Skeletal muscle tissue (tissue), 4 donors: ENCODE measurements around the gene HEMGN. TPM values are rescaled to one million over a fixed set of nuclear protein-coding genes. Genes with fewer than 3 reads are reported as not detected.
"Not testable (repeated sequence)": the region's sequence is repeated elsewhere in the genome, so short reads cannot be mapped to it uniquely, and the experiment has no call there.

Experiments used
- H3K27ac ChIP-seq: one replicate; pipeline ENCODE4 v1.7.0; 2013; ENCODE audit warnings: mild to moderate bottlenecking, low read depth, low read length, inconsistent platforms
- H3K27me3 ChIP-seq, 3 donors: one replicate each; pipeline ENCODE4 v1.7.0; 2013; ENCODE audit warnings: low read length in 3 of 3; ENCODE audit not compliant: control insufficient read depth in 3 of 3, insufficient read depth in 3 of 3
- H3K36me3 ChIP-seq, 3 donors: one replicate each; pipeline ENCODE4 v1.7.0; 2013; ENCODE audit warnings: low read length in 3 of 3; ENCODE audit not compliant: control insufficient read depth in 3 of 3, insufficient read depth in 3 of 3
- H3K4me1 ChIP-seq, 3 donors: one replicate each; pipeline ENCODE4 v1.7.0; 2013; ENCODE audit warnings: low read length in 3 of 3, mild to moderate bottlenecking in 3 of 3; ENCODE audit not compliant: control insufficient read depth in 3 of 3, insufficient read depth in 3 of 3
- H3K4me3 ChIP-seq, 3 donors: one replicate each; pipeline ENCODE4 v1.7.0; 2013; ENCODE audit warnings: low read length in 3 of 3
- H3K9ac ChIP-seq, 3 donors: one replicate each; pipeline ENCODE4 v1.7.0; 2013; ENCODE audit warnings: low read length in 3 of 3, mild to moderate bottlenecking in 3 of 3, moderate library complexity in 2 of 3, low read depth in 1 of 3
- H3K9me3 ChIP-seq, 3 donors: one replicate each; pipeline ENCODE4 v1.7.0; 2013; ENCODE audit warnings: low read length in 3 of 3; ENCODE audit not compliant: control insufficient read depth in 3 of 3
- total RNA-seq: library from RNA; depleted of rRNA; stranded (reverse); fragments of >200 nt; gene quantifications from one replicate; pipeline ENCODE4 v1.2.3, GENCODE V29; 2014
- donor health status: Osteomylitis.

The HEMGN gene
- total RNA-seq, 1 donor from 2014 or later: 7.3 TPM

DNA sequence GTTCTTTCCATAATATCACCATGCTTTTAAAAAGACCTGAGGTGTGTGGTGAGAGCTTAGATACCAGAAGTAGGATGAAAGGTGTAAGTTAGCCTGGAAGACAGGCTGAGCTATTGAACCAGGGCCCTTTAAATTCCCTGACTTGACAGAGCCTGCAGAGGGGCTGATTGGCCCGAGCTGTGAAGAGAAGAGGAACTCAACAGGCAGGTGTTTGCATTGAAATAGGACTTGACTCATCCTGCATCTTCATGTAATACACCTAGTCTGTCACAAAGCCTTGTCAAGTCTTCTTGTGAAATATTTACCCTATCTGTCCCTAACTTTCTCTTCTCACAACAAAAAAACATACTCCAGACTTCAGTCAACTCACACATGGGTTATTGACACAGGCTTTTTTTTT is 28.5 kb upstream of the HEMGN start:
- peaks cover 0 to 9% (median 6%) of the 10 kb centered on the region in 3 donors for H3K4me1 ChIP-seq
- no peak overlapping the region for H3K27ac ChIP-seq
- no peaks in the 10 kb centered on the region for H3K9me3 ChIP-seq
- H3K27me3 ChIP-seq: peaks cover 0 to 3% (median 0%) of the 10 kb centered on the region in 3 donors
- H3K36me3 ChIP-seq: no peaks in the 10 kb centered on the region
- no peak overlapping the region for H3K4me3 ChIP-seq
- H3K9ac ChIP-seq: no peak overlapping the region

DNA sequence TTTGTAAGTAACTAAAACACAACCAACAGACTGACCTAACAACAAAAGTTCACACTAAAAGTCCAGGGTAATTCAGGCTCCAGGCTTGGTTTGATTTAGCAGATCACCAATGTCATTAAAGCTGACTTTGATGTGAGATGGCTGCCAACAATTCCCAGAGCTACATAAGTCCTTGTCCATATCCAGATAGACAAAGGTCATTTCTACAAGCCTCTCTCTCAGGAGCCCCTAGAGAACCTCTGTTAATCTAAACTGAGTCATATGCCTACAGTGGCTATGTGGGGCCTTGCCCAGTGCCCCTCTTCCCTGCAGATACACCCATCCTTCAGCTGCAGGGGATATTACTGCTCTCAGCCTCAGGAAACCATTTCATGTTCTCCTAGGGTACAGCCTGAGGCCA is 26.9 kb upstream of the HEMGN start:
- H3K27ac ChIP-seq: no peak overlapping the region
- H3K36me3 ChIP-seq: no peaks in the 10 kb centered on the region
- peaks cover 0 to 3% (median 0%) of the 10 kb centered on the region in 3 donors for H3K27me3 ChIP-seq
- no peak overlapping the region for H3K4me3 ChIP-seq
- H3K9ac ChIP-seq: no peak overlapping the region
- peaks cover 0 to 9% (median 6%) of the 10 kb centered on the region in 3 donors for H3K4me1 ChIP-seq
- H3K9me3 ChIP-seq: no peaks in the 10 kb centered on the region

DNA sequence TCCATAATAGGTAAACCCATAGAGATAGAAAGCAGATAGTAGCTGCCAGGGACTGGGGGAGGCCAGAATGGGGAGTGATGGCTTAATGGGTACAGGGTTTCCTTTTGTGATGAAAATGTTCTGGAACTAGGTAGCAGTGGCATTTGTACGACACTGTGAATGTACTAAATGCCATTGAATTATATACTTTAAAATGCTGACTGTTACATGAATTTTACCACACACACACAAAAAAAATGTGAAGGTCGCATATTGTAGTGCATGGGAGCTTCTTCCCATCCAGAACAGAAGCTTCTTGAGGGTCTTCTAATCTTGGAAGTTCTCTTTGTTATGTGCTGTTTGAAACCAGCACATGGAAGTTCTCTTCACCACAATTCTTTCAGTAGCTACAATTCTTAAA is 25.3 kb upstream of the HEMGN start:
- Histone ChIP-seq H3K27me3 (peaks cover 0 to 3% (median 0%) of the 10 kb centered on the region in 3 donors), H3K36me3 (no peaks in the 10 kb centered on the region), H3K4me3 (no peak overlapping the region), H3K27ac (no peak overlapping the region), H3K4me1 (peaks cover 0 to 9% (median 6%) of the 10 kb centered on the region in 3 donors), H3K9ac (no peak overlapping the region), H3K9me3 (no peaks in the 10 kb centered on the region)

DNA sequence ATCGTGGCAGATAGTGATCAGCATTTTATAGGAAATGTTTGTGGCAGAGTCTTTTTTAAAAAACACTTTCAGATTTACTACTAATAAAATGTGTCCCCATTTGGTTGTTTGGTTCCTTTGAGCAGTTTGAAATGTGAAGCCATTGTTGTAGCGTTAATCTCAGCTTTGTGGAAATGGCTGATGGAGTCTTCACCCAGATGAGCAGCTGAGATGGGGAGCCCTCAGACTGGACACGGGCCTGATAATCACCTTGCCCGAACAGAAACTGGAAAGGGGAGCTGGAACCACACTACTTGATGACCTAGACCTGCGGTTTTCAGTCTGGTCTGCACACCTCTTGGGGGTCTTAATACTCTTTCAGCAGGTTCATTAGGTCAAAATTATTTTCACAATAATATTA is 24.6 kb upstream of the HEMGN start:
- Histone ChIP-seq H3K9ac (no peak overlapping the region), H3K36me3 (no peaks in the 10 kb centered on the region), H3K4me3 (no peak overlapping the region), H3K27ac (no peak overlapping the region), H3K9me3 (no peaks in the 10 kb centered on the region), H3K4me1 (peaks cover 0 to 9% (median 6%) of the 10 kb centered on the region in 3 donors), H3K27me3 (peaks cover 0 to 3% (median 0%) of the 10 kb centered on the region in 3 donors)

DNA sequence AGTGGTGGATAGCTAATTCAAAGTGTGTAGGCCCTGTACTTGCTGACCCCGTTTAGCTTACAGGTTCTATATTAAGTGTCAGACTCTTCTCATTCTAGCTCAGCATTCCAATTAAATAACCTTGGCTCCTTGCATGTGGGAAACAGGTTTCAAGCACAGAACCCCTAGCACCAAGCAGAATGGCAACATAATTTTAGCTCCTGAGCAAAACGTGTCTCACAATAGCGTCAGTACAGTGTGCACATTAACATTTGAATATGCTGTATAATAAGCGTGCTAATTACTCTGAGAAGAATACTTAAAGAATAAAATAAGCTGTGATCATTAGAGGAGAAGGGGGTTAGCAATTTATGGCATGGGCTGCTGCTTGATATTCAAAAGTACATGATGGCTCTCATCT is 24.2 kb upstream of the HEMGN start:
- no peaks in the 10 kb centered on the region for H3K36me3 ChIP-seq
- no peak overlapping the region for H3K4me3 ChIP-seq
- H3K4me1 ChIP-seq: peaks cover 0 to 9% (median 6%) of the 10 kb centered on the region in 3 donors
- no peaks in the 10 kb centered on the region for H3K9me3 ChIP-seq
- H3K27ac ChIP-seq: no peak overlapping the region
- H3K27me3 ChIP-seq: peaks cover 0 to 3% (median 0%) of the 10 kb centered on the region in 3 donors
- peak overlapping the region in 1 of 3 donors; percentile 33 for H3K9ac ChIP-seq

DNA sequence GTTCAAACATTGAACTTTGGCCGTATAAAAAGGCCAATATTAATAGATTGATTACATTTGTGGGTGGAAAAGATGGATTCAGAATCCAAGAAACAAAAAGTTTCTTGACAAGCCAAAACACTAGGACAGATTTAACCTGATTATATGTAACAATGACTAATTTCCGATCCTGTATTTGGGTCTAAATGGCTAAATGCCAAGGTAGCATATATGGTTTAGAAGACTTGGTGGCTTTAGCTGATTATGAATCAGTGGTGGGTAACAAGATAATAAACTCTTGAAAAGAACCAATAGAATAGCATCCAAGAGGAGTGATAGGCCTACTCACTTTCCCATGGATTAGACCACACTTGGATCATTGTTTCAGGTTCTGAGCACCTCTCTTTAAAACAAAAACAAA is 23.4 kb upstream of the HEMGN start:
- Histone ChIP-seq H3K36me3 (no peaks in the 10 kb centered on the region), H3K9ac (no peak overlapping the region), H3K27me3 (peaks cover 0 to 3% (median 0%) of the 10 kb centered on the region in 3 donors), H3K27ac (no peak overlapping the region), H3K9me3 (no peaks in the 10 kb centered on the region), H3K4me3 (no peak overlapping the region), H3K4me1 (peaks cover 0 to 9% (median 6%) of the 10 kb centered on the region in 3 donors)

DNA sequence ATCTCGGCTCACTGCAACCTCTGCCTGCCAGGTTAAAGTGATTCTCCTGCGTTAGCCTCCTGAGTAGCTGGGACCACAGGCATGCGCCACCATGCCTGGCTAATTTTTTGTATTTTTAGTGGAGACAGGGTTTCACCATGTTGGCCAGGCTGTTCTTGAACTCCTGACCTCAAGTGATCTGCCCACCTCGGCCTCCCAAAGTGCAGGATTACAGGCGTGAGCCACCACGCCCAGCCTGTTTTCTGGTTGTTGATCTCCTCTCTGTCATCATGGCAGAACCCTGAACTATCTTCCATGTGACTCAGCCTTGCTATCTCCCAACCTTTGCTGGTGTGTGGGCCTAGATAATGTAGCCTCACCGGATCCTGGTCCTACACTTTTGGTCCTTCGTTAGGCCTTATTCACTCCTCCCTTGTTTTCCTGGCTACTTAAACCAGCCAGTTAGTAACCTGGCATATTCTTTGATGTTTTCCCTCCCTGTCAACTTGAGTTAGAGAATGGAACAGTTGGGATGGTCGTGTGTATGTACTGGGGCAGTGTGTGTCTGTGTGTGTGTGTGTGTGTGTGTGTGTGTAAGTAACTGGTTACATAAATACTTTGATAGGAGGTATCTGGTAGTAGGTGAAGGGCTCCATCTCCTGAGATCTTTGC is 22.8 kb upstream of the HEMGN start:
- H3K27me3 ChIP-seq, H3K27ac ChIP-seq, H3K4me3 ChIP-seq, H3K9me3 ChIP-seq, H3K4me1 ChIP-seq, H3K36me3 ChIP-seq, H3K9ac ChIP-seq: not testable (repeated sequence)

DNA sequence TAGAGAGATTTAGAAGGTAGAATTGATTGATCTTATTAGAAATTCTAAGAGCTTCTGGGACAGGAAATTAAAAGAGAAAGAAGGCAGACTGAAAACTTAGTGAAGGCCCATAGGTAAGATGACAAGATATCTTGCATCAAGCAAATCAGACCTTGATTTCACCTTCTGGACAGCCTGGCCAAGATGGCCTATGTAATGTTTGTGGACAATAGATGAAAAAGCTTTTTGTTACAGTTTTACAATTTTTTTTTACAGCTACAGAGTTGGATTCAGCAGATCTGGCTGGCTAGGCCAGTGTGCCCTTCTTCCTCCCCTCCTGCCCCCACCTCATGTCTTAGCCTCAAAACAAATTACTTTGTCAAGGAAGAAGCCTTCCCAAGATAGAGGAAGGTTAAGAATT is 21.6 kb upstream of the HEMGN start:
- Histone ChIP-seq H3K9ac (no peak overlapping the region), H3K27me3 (no peaks in the 10 kb centered on the region), H3K4me3 (no peak overlapping the region), H3K36me3 (no peaks in the 10 kb centered on the region), H3K4me1 (peaks cover 0 to 9% (median 6%) of the 10 kb centered on the region in 3 donors), H3K27ac (no peak overlapping the region), H3K9me3 (no peaks in the 10 kb centered on the region)

DNA sequence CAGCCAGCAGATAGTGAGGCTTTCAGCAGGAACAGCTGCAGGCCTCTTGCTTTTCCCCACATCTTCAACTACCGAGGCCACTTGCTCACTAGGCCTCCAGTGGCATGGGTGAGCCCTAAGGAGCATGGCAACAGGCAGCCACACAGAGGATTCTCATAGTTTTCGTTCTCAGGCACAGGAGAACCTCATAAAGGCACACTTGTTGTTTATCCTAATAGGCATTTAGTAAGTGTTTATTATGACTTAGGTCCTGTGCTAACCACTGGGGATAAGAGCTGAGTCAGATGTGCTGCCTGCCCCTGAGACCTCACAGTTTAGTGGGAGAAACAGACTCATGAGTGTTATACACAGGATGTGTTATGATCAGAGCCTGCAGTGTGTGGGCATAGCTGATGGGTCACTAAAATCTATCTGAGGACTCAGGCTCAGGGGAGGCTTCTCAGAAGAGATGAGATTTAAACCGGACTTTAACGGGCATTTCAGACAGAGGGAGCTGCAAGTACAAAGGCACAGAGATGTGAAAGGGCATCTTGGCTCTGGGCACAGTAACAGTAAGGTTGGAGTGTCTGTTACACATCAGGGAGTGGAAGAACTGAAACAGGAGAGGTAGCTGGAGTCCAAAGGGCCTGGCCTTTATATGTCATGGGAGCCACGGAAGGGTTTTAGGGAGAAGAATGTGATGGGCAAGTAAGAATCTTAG is 21.0 kb upstream of the HEMGN start:
- Histone ChIP-seq H3K27me3 (no peaks in the 10 kb centered on the region), H3K27ac (no peak overlapping the region), H3K4me3 (no peak overlapping the region), H3K9ac (no peak overlapping the region), H3K4me1 (peaks cover 0 to 9% (median 6%) of the 10 kb centered on the region in 3 donors), H3K9me3 (no peaks in the 10 kb centered on the region), H3K36me3 (no peaks in the 10 kb centered on the region)

DNA sequence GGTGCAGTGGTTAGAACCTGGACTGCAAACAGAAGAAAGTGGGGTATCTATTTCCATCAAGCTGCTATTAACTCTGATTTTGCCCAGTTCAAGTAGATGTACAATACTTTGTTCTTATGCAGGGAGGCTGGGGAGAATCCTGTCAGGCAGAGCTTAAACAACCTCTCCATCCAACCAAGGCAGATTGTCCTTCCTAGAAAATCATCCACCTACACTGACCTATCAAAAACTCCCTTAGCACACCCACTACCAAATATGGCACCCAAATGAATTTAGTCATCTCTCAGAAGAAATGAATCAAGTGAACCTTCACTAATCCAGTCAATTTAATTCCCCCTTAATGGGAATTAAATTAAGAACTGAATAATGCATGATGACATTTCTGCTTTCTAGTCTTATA is 18.4 kb upstream of the HEMGN start:
- H3K4me3 ChIP-seq: no peak overlapping the region
- no peaks in the 10 kb centered on the region for H3K9me3 ChIP-seq
- no peaks in the 10 kb centered on the region for H3K4me1 ChIP-seq
- no peaks in the 10 kb centered on the region for H3K36me3 ChIP-seq
- no peak overlapping the region for H3K9ac ChIP-seq
- no peaks in the 10 kb centered on the region for H3K27me3 ChIP-seq
- H3K27ac ChIP-seq: no peak overlapping the region
